Lower leg skin (tissue), 3 donors: ENCODE measurements around the gene ALLC.

ENCODE experiments used
- POLR2A ChIP-seq, 2 donors: fragments of 450-650 bp; IDR thresholded peaks; one replicate each; pipeline ENCODE4 v1.6.1; 2016 to 2017; ENCODE audit warnings: antibody characterized with exemption in 2 of 2, mild to moderate bottlenecking in 1 of 2, moderate library complexity in 1 of 2
- TF ChIP-seq, protein P1 (sequence below), 3 donors: fragments of 450-650 bp; IDR thresholded peaks; one replicate each; pipeline ENCODE4 v1.5.1; 2016; ENCODE audit warnings: antibody characterized with exemption in 3 of 3, mild to moderate bottlenecking in 3 of 3, moderate library complexity in 2 of 3

DNA sequence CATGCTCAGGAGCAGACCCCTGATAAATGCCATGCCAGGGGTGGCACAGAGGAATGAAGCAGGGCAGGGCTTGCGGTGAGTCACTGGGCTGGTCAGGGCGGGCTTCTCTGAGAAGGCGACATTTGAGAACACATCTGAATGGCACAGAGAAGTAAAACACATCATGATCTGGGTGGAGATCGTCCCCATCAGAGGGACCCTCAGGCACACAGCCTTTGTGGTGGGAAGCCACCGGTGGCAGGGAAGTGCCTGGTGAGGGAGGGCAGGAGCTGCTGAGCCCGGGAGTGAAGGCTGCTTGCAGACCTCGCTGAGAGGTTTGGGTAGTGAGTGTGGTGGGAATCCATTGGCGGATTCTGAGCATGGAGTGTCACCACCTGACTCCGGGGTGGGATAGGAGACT is 89.8 kb downstream of the ALLC start:
- TF ChIP-seq, protein P1, sequence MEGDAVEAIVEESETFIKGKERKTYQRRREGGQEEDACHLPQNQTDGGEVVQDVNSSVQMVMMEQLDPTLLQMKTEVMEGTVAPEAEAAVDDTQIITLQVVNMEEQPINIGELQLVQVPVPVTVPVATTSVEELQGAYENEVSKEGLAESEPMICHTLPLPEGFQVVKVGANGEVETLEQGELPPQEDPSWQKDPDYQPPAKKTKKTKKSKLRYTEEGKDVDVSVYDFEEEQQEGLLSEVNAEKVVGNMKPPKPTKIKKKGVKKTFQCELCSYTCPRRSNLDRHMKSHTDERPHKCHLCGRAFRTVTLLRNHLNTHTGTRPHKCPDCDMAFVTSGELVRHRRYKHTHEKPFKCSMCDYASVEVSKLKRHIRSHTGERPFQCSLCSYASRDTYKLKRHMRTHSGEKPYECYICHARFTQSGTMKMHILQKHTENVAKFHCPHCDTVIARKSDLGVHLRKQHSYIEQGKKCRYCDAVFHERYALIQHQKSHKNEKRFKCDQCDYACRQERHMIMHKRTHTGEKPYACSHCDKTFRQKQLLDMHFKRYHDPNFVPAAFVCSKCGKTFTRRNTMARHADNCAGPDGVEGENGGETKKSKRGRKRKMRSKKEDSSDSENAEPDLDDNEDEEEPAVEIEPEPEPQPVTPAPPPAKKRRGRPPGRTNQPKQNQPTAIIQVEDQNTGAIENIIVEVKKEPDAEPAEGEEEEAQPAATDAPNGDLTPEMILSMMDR (IDR thresholded peaks at IDR 0.05): no peak
- TF ChIP-seq POLR2A (IDR thresholded peaks at IDR 0.05): no peak
